Peyer's patch (tissue), 4 donors: ENCODE measurements around the gene NGEF.
A peak's percentile ranks its signal among the peaks of the same experiment; 100 is the strongest.

ENCODE experiments used
- POLR2A ChIP-seq, 2 donors: fragments of 450-650 bp; IDR thresholded peaks; one replicate each; pipeline ENCODE4 v1.5.1; 2017; ENCODE audit warnings: antibody characterized with exemption in 2 of 2, mild to moderate bottlenecking in 2 of 2, moderate library complexity in 2 of 2
- TF ChIP-seq, protein P1 (sequence below), 6 experiments: fragments of 450-650 bp in 4 of 6; fragments of 200-600 bp in 2 of 6; sonication (generic) in 1 of 6; IDR thresholded peaks; one replicate each; pipeline ENCODE4 v1.5.1; 2017 to 2019; ENCODE audit warnings: antibody characterized with exemption in 6 of 6, mild to moderate bottlenecking in 3 of 6, moderate library complexity in 1 of 6

DNA sequence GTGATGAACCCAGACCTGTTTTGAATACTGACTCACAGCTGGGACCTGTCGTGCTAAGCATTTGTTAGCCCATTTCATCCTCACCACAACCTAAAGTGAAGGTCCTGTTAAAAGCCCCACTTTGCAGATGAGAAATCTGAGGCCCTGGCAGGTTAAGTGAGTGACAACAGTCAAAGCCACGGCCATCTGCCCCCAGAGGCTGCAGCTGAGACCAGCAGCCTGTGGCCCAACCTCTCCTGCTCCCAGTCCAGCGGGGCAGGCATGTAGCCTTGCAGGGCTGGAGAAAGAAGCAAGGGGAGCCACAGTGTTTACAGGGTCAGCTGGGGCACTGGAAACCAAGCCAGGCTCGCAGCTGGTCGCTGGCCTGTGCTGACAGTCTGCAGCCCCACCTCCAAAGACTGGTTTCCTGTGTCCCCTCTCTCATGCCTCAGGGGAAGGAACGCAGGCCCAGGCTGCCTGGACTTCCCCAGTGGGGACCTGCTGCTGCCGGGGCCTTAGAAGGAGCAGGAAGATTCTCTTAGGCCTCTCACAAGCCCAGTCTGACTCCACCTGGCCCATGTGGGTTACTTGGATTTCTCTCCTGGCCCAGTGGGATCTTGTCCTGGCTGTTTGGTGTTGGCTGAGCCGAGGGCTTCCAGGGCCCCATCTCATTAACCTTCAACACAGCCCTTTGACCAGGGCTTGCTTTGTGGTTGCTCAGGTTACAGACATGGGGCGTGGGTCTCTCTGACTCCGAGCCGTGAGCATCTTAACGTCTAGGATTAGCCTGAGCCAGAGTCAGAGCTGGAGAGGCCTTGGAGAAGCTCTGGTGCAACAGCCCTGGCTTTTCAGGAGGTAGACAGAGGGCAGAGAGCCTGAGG is 48.8 kb upstream of the NGEF start:
- TF ChIP-seq, protein P1, sequence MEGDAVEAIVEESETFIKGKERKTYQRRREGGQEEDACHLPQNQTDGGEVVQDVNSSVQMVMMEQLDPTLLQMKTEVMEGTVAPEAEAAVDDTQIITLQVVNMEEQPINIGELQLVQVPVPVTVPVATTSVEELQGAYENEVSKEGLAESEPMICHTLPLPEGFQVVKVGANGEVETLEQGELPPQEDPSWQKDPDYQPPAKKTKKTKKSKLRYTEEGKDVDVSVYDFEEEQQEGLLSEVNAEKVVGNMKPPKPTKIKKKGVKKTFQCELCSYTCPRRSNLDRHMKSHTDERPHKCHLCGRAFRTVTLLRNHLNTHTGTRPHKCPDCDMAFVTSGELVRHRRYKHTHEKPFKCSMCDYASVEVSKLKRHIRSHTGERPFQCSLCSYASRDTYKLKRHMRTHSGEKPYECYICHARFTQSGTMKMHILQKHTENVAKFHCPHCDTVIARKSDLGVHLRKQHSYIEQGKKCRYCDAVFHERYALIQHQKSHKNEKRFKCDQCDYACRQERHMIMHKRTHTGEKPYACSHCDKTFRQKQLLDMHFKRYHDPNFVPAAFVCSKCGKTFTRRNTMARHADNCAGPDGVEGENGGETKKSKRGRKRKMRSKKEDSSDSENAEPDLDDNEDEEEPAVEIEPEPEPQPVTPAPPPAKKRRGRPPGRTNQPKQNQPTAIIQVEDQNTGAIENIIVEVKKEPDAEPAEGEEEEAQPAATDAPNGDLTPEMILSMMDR (IDR thresholded peaks at IDR 0.05) = peak in 4 of 6 experiments; percentile 7 to 24 (median 18)
- no peak for TF ChIP-seq POLR2A (IDR thresholded peaks at IDR 0.05)
